Left lung (tissue), 10 donors: ENCODE data around the gene MBP. TPM values are rescaled to one million over a fixed set of nuclear protein-coding genes. Genes with fewer than 3 reads are reported as not detected.
A peak's percentile ranks its signal among the peaks of the same experiment; 100 is the strongest.

Experiments used
- ATAC-seq: fragments of 200-7000 bp; cut with Tn5 transposase; one replicate; pipeline ENCODE4 v1.9.1; 2020; ENCODE audit warnings: moderate library complexity
- DNase-seq, 4 donors: peaks; one replicate each; pipeline ENCODE4 v3.0.0-alpha.2; 2013 to 2020
- H3K27ac ChIP-seq, 2 donors: fragments of 200-600 bp; sonication (generic) in 1 of 2; one replicate each; pipeline versions ENCODE4 v1.5.0 to v1.8.0; 2020 to 2021
- H3K27me3 ChIP-seq, 2 donors: fragments of 200-600 bp; sonication (generic) in 1 of 2; one replicate each; pipeline versions ENCODE4 v1.5.0 to v1.8.0; 2020 to 2021
- H3K36me3 ChIP-seq, 2 donors: fragments of 200-600 bp; sonication (generic) in 1 of 2; one replicate each; pipeline versions ENCODE4 v1.5.0 to v1.8.0; 2020 to 2021
- H3K4me1 ChIP-seq, 2 donors: fragments of 200-600 bp; one replicate each; pipeline ENCODE4 v1.8.0; 2021
- H3K4me3 ChIP-seq, 2 donors: fragments of 200-600 bp; sonication (generic) in 1 of 2; one replicate each; pipeline versions ENCODE4 v1.5.0 to v1.8.0; 2020 to 2021; ENCODE audit warnings: mild to moderate bottlenecking in 1 of 2
- H3K9me3 ChIP-seq, 2 donors: fragments of 200-600 bp; sonication (generic) in 1 of 2; one replicate each; pipeline versions ENCODE4 v1.5.0 to v1.8.0; 2020 to 2021
- intact Hi-C, 2 donors: fragments of 100-400 bp; cut with DNase I; formaldehyde crosslinking; loops; one replicate each; pipeline versions ENCODE4 v1.11.2 to v1.14.2; 2022
- polyA plus RNA-seq, 6 donors: library from polyadenylated mRNA; unstranded; fragments of 120-200 nt; gene quantifications; one replicate each; pipeline ENCODE4 v1.2.1, GENCODE V29; 2013; ENCODE audit not compliant: insufficient read length in 6 of 6
- total RNA-seq, 2 donors: library from RNA; stranded (reverse); fragmentation: NEBNext Ultra II Directional; extraction: Animal tissue kit (Norgen Biotek cat#: 25700); gene quantifications; one replicate each; pipeline ENCODE4 v1.2.1, GENCODE V29; 2021
- TF ChIP-seq, protein P1 (sequence below), 2 donors: fragments of 200-600 bp; sonication (generic) in 1 of 2; IDR thresholded peaks; one replicate each; pipeline versions ENCODE4 v1.5.0 to v1.8.0; 2021; ENCODE audit warnings: antibody characterized with exemption in 2 of 2
- donor health status: DM: no; HTN: yes; CAD: no.
- donor health status: DM: no; HTN: no; CAD: no.

MBP gene
- total and polyA plus RNA-seq, 8 donors: 8.8 to 56.7 (median 10.8) TPM

DNA sequence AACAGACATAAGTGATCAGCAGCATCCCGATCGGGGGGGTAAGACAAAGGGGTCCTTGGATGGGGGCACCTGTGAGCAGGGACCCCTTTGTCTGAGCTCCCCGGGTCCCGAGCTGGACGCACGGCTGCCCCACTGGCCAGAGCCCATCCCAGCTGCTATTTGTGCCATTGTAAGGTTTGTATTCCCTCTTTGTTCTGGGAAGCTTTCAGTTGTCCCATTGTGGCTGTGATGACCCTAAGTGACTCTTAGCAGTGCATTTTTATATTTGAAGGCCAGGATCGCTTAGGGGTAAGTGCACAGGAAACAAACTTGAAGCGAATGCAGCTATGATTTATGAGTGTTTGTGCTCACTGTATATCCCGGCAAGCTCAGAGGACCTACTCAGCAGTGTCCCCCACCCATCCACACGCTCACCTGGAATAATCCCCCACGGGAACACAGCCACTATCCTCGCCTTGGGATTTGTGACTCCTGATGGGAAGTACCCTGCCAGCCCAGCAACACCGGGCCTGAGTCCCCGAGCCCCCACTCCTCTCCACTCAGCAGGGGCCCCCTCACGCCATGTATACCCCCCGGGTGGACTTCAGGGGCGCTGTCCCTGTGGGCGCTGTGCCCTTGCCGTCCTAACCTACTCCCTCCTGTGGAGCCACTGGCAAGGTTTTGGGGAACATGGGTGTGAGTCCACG lies 80.1 kb downstream of the MBP start:
- Histone ChIP-seq H3K27ac (peak overlapping the region; percentile 86 to 94), H3K9me3 (no peaks in the 10 kb centered on the region), H3K36me3 (no peaks in the 10 kb centered on the region), H3K27me3 (no peaks in the 10 kb centered on the region), H3K4me3 (no peak overlapping the region), H3K4me1 (peaks cover 28 to 59% of the 10 kb centered on the region in 2 donors)
- ATAC-seq: no peak
- intact Hi-C loops: loop anchor here in 1 of 2 donors (5.0 kb wide), 1 partner anchor 45 kb away; no protein-coding TSS in a partner anchor
- TF ChIP-seq, protein P1, sequence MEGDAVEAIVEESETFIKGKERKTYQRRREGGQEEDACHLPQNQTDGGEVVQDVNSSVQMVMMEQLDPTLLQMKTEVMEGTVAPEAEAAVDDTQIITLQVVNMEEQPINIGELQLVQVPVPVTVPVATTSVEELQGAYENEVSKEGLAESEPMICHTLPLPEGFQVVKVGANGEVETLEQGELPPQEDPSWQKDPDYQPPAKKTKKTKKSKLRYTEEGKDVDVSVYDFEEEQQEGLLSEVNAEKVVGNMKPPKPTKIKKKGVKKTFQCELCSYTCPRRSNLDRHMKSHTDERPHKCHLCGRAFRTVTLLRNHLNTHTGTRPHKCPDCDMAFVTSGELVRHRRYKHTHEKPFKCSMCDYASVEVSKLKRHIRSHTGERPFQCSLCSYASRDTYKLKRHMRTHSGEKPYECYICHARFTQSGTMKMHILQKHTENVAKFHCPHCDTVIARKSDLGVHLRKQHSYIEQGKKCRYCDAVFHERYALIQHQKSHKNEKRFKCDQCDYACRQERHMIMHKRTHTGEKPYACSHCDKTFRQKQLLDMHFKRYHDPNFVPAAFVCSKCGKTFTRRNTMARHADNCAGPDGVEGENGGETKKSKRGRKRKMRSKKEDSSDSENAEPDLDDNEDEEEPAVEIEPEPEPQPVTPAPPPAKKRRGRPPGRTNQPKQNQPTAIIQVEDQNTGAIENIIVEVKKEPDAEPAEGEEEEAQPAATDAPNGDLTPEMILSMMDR (IDR thresholded peaks at IDR 0.05): no peak
- DNase-seq: no peak

- intact Hi-C loops: loop anchor here in 1 of 2 donors (5.0 kb wide), 1 partner anchor 44 kb away; no protein-coding TSS in a partner anchor
- H3K4me1 ChIP-seq: peaks cover 26 to 52% of the 10 kb centered on the region in 2 donors
- peak overlapping the region in 1 of 2 donors; percentile 94 for H3K27ac ChIP-seq
- TF ChIP-seq, protein P1 (IDR thresholded peaks at IDR 0.05): no peak
- H3K4me3 ChIP-seq: no peak overlapping the region
- H3K9me3 ChIP-seq: no peaks in the 10 kb centered on the region
- DNase-seq (no peak), ATAC-seq (no peak)
- H3K27me3 ChIP-seq: no peaks in the 10 kb centered on the region
- H3K36me3 ChIP-seq: peaks cover 0 to 6% of the 10 kb centered on the region in 2 donors
Measured at GRCh38 chr18:77051581-77052296, 80.8 kb downstream of the MBP start.

DNA sequence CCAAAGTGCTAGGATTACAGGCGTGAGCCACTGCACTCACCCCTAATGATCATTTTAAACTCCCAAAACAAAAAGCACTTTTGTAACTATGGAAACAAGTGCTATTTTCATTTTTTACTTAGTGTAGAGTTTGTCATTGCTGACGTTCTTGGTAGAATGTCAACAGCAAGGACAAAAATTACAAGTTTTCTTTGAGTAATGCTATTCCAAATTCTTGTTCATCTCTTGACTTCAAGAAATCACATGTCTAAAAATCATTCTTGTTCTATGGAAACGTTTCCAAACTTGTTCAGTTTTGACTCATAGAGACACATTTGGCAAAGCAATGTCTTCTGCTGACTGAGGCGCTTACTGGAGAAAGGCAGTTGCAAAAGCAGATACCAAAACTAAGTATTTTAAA lies 82.6 kb downstream of the MBP start:
- no peak for ATAC-seq
- Histone ChIP-seq H3K27ac (peak overlapping the region in 1 of 2 donors; percentile 41), H3K4me1 (peaks cover 12 to 34% of the 10 kb centered on the region in 2 donors), H3K9me3 (no peaks in the 10 kb centered on the region), H3K4me3 (no peak overlapping the region), H3K27me3 (no peaks in the 10 kb centered on the region), H3K36me3 (peaks cover 0 to 19% of the 10 kb centered on the region in 2 donors)
- TF ChIP-seq, protein P1 (IDR thresholded peaks at IDR 0.05): no peak
- no peak for DNase-seq
- intact Hi-C loops: loop anchor here in 1 of 2 donors (5.0 kb wide), 1 partner anchor 43 kb away; no protein-coding TSS in a partner anchor

GRCh38 chr18:77047803-77048419 lies 84.7 kb downstream of the MBP start:
- Histone ChIP-seq H3K36me3 (peaks cover 0 to 19% of the 10 kb centered on the region in 2 donors), H3K27me3 (no peaks in the 10 kb centered on the region), H3K9me3 (no peaks in the 10 kb centered on the region), H3K27ac (no peak overlapping the region), H3K4me1 (peaks cover 0 to 14% of the 10 kb centered on the region in 2 donors), H3K4me3 (no peak overlapping the region)
- intact Hi-C loops: no loop called here
- ATAC-seq: no peak
- no peak for DNase-seq
- TF ChIP-seq, protein P1 (IDR thresholded peaks at IDR 0.05): no peak

DNA sequence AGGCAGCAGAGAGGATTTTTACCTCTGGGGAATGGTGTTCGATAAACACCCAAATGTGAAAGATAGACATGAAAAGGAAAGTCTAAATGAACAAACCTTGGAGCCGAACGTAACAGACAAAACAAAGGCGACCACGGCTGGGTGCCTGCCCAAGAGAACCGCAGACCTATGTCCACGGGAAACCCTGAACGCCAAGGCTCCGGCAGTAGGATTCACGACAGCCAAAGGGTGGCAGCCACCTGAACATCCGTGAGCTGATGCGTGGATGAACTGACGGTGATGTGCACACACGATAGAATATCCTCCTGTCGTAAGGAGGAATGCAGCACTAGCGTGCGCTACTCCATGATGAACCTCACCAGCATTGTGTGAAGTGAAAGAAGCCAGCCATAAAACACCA lies 85.6 kb downstream of the MBP start:
- H3K27me3 ChIP-seq: no peaks in the 10 kb centered on the region
- no peak overlapping the region for H3K27ac ChIP-seq
- TF ChIP-seq, protein P1 (IDR thresholded peaks at IDR 0.05): no peak
- H3K4me1 ChIP-seq: peaks cover 0 to 5% of the 10 kb centered on the region in 2 donors
- ATAC-seq: no peak
- H3K4me3 ChIP-seq: no peak overlapping the region
- DNase-seq: no peak
- intact Hi-C loops: no loop called here
- peaks cover 0 to 19% of the 10 kb centered on the region in 2 donors for H3K36me3 ChIP-seq
- H3K9me3 ChIP-seq: peaks cover 0 to under 1% of the 10 kb centered on the region in 2 donors
